Liver (tissue), 9 donors: ENCODE measurements around the gene CPEB2. TPM values are rescaled to one million over a fixed set of nuclear protein-coding genes. Genes with fewer than 3 reads are reported as not detected.
"Not testable (repeated sequence)": the region's sequence is repeated elsewhere in the genome, so short reads cannot be mapped to it uniquely, and the experiment has no call there.

Experiments
- DNase-seq: peaks from one replicate; pipeline ENCODE4 v3.0.0-alpha.2; 2017; ENCODE audit warnings: low spot score
- H3K27ac ChIP-seq, 2 donors: one replicate each; pipeline ENCODE4 v1.7.0; 2013; ENCODE audit warnings: inconsistent platforms in 2 of 2, low read length in 2 of 2, control low read depth in 1 of 2, low read depth in 1 of 2, mild to moderate bottlenecking in 1 of 2
- H3K27me3 ChIP-seq, 4 donors: one replicate each; pipeline versions ENCODE4 v1.6.1 to v1.7.0; 2013; ENCODE audit warnings: low read length in 3 of 4, inconsistent platforms in 1 of 4, mild to moderate bottlenecking in 1 of 4, moderate library complexity in 1 of 4; ENCODE audit not compliant: control insufficient read depth in 4 of 4, insufficient read depth in 4 of 4
- H3K36me3 ChIP-seq, 4 donors: one replicate each; pipeline versions ENCODE4 v1.6.1 to v1.7.0; 2013; ENCODE audit warnings: low read length in 3 of 4, mild to moderate bottlenecking in 3 of 4, low read depth in 1 of 4, moderate library complexity in 1 of 4; ENCODE audit not compliant: control insufficient read depth in 4 of 4, insufficient read depth in 3 of 4
- H3K4me1 ChIP-seq, 4 donors: one replicate each; pipeline versions ENCODE4 v1.6.1 to v1.7.0; 2013; ENCODE audit warnings: low read length in 3 of 4, mild to moderate bottlenecking in 3 of 4, moderate library complexity in 1 of 4; ENCODE audit not compliant: control insufficient read depth in 4 of 4, insufficient read depth in 4 of 4
- H3K4me3 ChIP-seq, 3 donors: one replicate each; pipeline versions ENCODE4 v1.6.1 to v1.7.0; 2013; ENCODE audit warnings: low read length in 3 of 3, control low read depth in 1 of 3, low read depth in 1 of 3, mild to moderate bottlenecking in 1 of 3
- H3K9ac ChIP-seq, 2 donors: one replicate each; pipeline ENCODE4 v1.7.0; 2013; ENCODE audit warnings: low read length in 2 of 2, mild to moderate bottlenecking in 2 of 2, moderate library complexity in 2 of 2, control low read depth in 1 of 2, low read depth in 1 of 2
- H3K9me3 ChIP-seq, 4 donors: one replicate each; pipeline versions ENCODE4 v1.6.1 to v1.7.0; 2013; ENCODE audit warnings: low read length in 3 of 4; ENCODE audit not compliant: control insufficient read depth in 4 of 4
- FOXA1 ChIP-seq: IDR thresholded peaks from 2 replicates; pipeline ENCODE4 v1.6.1; 2016; ENCODE audit warnings: antibody characterized with exemption
- FOXA2 ChIP-seq: IDR thresholded peaks from 2 replicates; pipeline ENCODE4 v1.6.1; 2016; ENCODE audit warnings: antibody characterized with exemption
- HNF4A ChIP-seq, 2 donors: conservative IDR thresholded peaks; 2 replicates each; pipeline ENCODE4 v1.6.1; 2016; ENCODE audit warnings: antibody characterized with exemption in 2 of 2, mild to moderate bottlenecking in 2 of 2
- HNF4G ChIP-seq: IDR thresholded peaks from 2 replicates; pipeline ENCODE4 v1.6.1; 2016; ENCODE audit warnings: antibody characterized with exemption
- JUND ChIP-seq, 2 donors: IDR thresholded peaks; 2 replicates each; pipeline ENCODE4 v1.6.1; 2016; ENCODE audit warnings: antibody characterized with exemption in 2 of 2
- NR2F2 ChIP-seq: IDR thresholded peaks from 2 replicates; pipeline ENCODE4 v1.6.1; 2016; ENCODE audit warnings: antibody characterized with exemption
- RAD21 ChIP-seq, 2 donors: IDR thresholded peaks; 2 replicates each; pipeline ENCODE4 v1.6.1; 2016; ENCODE audit warnings: antibody characterized with exemption in 2 of 2, mild to moderate bottlenecking in 2 of 2
- RXRA ChIP-seq, 2 donors: IDR thresholded peaks; 2 replicates each; pipeline ENCODE4 v1.6.1; 2017 to 2018; ENCODE audit warnings: antibody characterized with exemption in 2 of 2, mild to moderate bottlenecking in 1 of 2
- SP1 ChIP-seq: IDR thresholded peaks from 2 replicates; pipeline ENCODE4 v1.6.1; 2018; ENCODE audit warnings: antibody characterized with exemption, mild to moderate bottlenecking
- YY1 ChIP-seq: IDR thresholded peaks from 2 replicates; pipeline ENCODE4 v1.6.1; 2016; ENCODE audit warnings: antibody characterized with exemption, mild to moderate bottlenecking
- ZBTB33 ChIP-seq: IDR thresholded peaks from 2 replicates; pipeline ENCODE4 v1.6.1; 2016; ENCODE audit warnings: antibody characterized with exemption
- WGBS: extraction: QIAGEN DNeasy Blood & Tissue Kit; methylation state at CpG from one replicate; pipeline ENCODE4 v1.1.7; 2013; 5-methylcytosine and 5-hydroxymethylcytosine counted together
- polyA plus RNA-seq, 2 donors: library from polyadenylated mRNA; stranded (reverse) in 1 of 2; unstranded in 1 of 2; fragments of 200-250 nt in 1 of 2; fragments of >200 nt in 1 of 2; fragmentation: Nextera tagmentation in 1 of 2; extraction: Ambion mirVana in 1 of 2; gene quantifications; one replicate each; pipeline versions ENCODE4 v1.2.1 to v1.2.3, GENCODE V29; 2013 to 2015
- total RNA-seq, 2 donors: library from RNA; depleted of rRNA; stranded (reverse); fragments of >200 nt; gene quantifications; one replicate each; pipeline ENCODE4 v1.2.3, GENCODE V29; 2014
- TF ChIP-seq, protein P1 (sequence below): IDR thresholded peaks from 2 replicates; pipeline ENCODE4 v1.6.1; 2016; ENCODE audit warnings: antibody characterized with exemption
- TF ChIP-seq, protein P2 (sequence below): IDR thresholded peaks from 2 replicates; pipeline ENCODE4 v1.6.1; 2016; ENCODE audit warnings: antibody characterized with exemption
- donor health status: healthy.
- donor health status: healthy.
- donor health status: healthy.
- donor health status: healthy.
- donor health status: healthy.

CPEB2 gene
- total and polyA plus RNA-seq, 4 donors: 3.6 to 14.0 (median 4.6) TPM

GRCh38 chr4:15078682-15079642, 76.7 kb downstream of the CPEB2 start:
- Histone ChIP-seq H3K27ac (peak overlapping the region; percentile 48 to 62), H3K27me3 (no peaks in the 10 kb centered on the region), H3K9me3 (no peaks in the 10 kb centered on the region), H3K36me3 (no peaks in the 10 kb centered on the region), H3K4me1 (peaks cover 0 to 6% (median 3%) of the 10 kb centered on the region in 4 donors), H3K4me3 (no peak overlapping the region), H3K9ac (no peak overlapping the region)
- TF ChIP-seq FOXA1: no peak
- TF ChIP-seq, protein P1, sequence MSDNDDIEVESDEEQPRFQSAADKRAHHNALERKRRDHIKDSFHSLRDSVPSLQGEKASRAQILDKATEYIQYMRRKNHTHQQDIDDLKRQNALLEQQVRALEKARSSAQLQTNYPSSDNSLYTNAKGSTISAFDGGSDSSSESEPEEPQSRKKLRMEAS: no peak
- TF ChIP-seq, protein P2, sequence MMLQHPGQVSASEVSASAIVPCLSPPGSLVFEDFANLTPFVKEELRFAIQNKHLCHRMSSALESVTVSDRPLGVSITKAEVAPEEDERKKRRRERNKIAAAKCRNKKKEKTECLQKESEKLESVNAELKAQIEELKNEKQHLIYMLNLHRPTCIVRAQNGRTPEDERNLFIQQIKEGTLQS: no peak
- TF ChIP-seq SP1: no peak
- no peak for TF ChIP-seq ZBTB33
- TF ChIP-seq YY1: no peak
- no peak for TF ChIP-seq RXRA (IDR thresholded peaks at IDR 0.05)
- 72% methylated on average over 8 of the region's 8 CpGs for WGBS
- DNase-seq: no peak

DNA sequence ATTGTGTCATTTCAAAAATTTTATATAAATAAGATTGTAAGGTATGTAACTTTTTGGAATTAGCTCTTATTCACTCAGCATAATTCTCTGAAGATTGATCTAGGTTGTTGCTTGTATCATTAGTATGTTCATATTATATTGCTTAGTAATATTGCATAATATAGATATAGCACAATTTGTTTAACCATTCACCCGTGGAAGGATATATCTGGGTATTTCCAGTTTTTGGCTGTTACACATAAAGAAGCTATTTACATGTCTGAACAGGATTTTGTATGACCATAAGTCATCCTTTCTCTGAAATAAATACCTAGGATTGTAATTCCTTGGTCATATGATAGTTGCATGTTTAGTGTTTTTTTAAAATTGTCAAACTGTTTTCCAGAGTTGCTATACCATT, 82.5 kb downstream of the CPEB2 start:
- H3K4me3 ChIP-seq: no peak overlapping the region
- WGBS: 85% methylated on average over 1 of the region's 1 CpG
- H3K9ac ChIP-seq: no peak overlapping the region
- no peak for TF ChIP-seq NR2F2
- TF ChIP-seq SP1: no peak
- no peak for TF ChIP-seq YY1
- TF ChIP-seq RAD21 (IDR thresholded peaks at IDR 0.05): no peak
- TF ChIP-seq HNF4A (conservative IDR thresholded peaks at IDR 0.05): no peak
- TF ChIP-seq, protein P1: no peak
- TF ChIP-seq ZBTB33: no peak
- TF ChIP-seq HNF4G: no peak
- TF ChIP-seq JUND (IDR thresholded peaks at IDR 0.05): no peak
- TF ChIP-seq RXRA (IDR thresholded peaks at IDR 0.05): no peak
- TF ChIP-seq FOXA2: no peak
- H3K4me1 ChIP-seq: peaks cover 0 to 4% (median under 1%) of the 10 kb centered on the region in 4 donors
- no peaks in the 10 kb centered on the region for H3K36me3 ChIP-seq
- H3K27ac ChIP-seq: no peak overlapping the region
- DNase-seq: no peak
- peaks cover 0 to 1% (median 0%) of the 10 kb centered on the region in 4 donors for H3K9me3 ChIP-seq
- no peaks in the 10 kb centered on the region for H3K27me3 ChIP-seq

- H3K4me3 ChIP-seq, DNase-seq, H3K27ac ChIP-seq, H3K9ac ChIP-seq, H3K4me1 ChIP-seq, H3K27me3 ChIP-seq, H3K36me3 ChIP-seq, H3K9me3 ChIP-seq: not testable (repeated sequence)
- 82% methylated on average over 3 of the region's 3 CpGs for WGBS
Measured at GRCh38 chr4:15085762-15086161, 83.5 kb downstream of the CPEB2 start.

- H3K36me3 ChIP-seq, H3K4me1 ChIP-seq, H3K9me3 ChIP-seq, H3K27me3 ChIP-seq, H3K4me3 ChIP-seq, H3K27ac ChIP-seq, DNase-seq, H3K9ac ChIP-seq: not testable (repeated sequence)
- WGBS: 95% methylated on average over 2 of the region's 2 CpGs
Measured at GRCh38 chr4:15086259-15086658, 84.0 kb downstream of the CPEB2 start.
